ENCODE data around the gene MIGA2. TPM values are rescaled to one million over a fixed set of nuclear protein-coding genes. Genes with fewer than 3 reads are reported as not detected.

The MIGA2 gene
- total and polyA plus RNA-seq, 9 of the 15 experiments (the other 6 are each of a cell fraction or from before 2014, with no cell fraction given), result 0.15 to 54.1 (median 18.0) TPM

DNA sequence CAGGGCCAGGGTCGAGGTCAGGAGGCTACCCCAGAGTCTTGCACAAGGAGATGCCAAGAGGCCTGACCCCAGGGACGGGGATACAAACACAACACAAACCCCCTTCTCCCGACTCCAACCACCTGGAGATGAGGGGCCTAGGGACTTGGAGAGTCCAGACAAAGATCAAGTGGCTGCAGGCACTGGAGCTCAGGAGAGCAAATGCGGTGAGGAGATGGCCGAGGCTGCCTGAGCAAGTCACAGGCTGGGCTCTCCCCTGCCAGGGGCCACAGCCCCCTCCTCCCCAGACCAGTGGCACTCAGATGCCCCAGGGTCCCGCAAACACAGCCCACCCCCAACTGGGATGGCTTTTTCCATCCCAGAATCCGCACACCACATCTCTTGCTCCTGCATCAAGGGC, 24.1 kb upstream of the MIGA2 start:
- 74% methylated on average over 6 of the region's 7 CpGs for WGBS (ENCODE audit: insufficient coverage, low coverage, missing lambda C conversion rate)
- DNase-seq (ENCODE audit: extremely low read depth in 1 of 4, low spot score in 3 of 4), result no peak
- no peaks in the 10 kb centered on the region for H3K79me2 ChIP-seq (ENCODE audit: control insufficient read depth, insufficient read depth, low read length)
- H3K4me2 ChIP-seq (ENCODE audit: insufficient read depth, low read length), result no peak overlapping the region
- no peak overlapping the region for H2AFZ ChIP-seq (ENCODE audit: low read depth, low read length)
- peaks cover 82% of the 10 kb centered on the region; the same call in 2 of the 3 replicates for H3K36me3 ChIP-seq (ENCODE audit: control insufficient read depth, insufficient read depth, low read length)
- no peaks in the 10 kb centered on the region for H3K27me3 ChIP-seq (ENCODE audit: control insufficient read depth in 2 of 2, insufficient read depth in 2 of 2, low read length in 2 of 2)
- no peak overlapping the region for H3K4me3 ChIP-seq
- in situ Hi-C loops (cut with MboI), result no loop called here
- intact Hi-C loops (cut with micrococcal nuclease), result no loop called here
- H3K27ac ChIP-seq (ENCODE audit: extremely low read depth, low read depth, low read length), result no peak overlapping the region
- H3K9me3 ChIP-seq (replicated peaks; ENCODE audit: control insufficient read depth, insufficient read depth, low read depth, low read length), result no peaks in the 10 kb centered on the region
- peaks cover 0 to 40% of the 10 kb centered on the region in 2 experiments; a peak in 2 of 5 replicates for H3K4me1 ChIP-seq (replicated peaks in 1 of 2; ENCODE audit: control insufficient read depth in 2 of 2, insufficient read depth in 2 of 2, low read length in 2 of 2)
- ChIA-PET CTCF (ENCODE audit: low intra/inter-chr PET ratio) (no interaction called here), POLR2A (no interaction called here)
- H3K9ac ChIP-seq (ENCODE audit: insufficient read depth in 1 of 2, low read depth in 2 of 2, low read length in 2 of 2), result no peak overlapping the region
- 0 out of 2 replicates have a peak, but pooled peaks cover 6% of the 10 kb centered on the region for H4K20me1 ChIP-seq (replicated peaks; ENCODE audit: control insufficient read depth, insufficient read depth, low read length)
- no peaks in the 10 kb centered on the region for H3K9me1 ChIP-seq (ENCODE audit: control insufficient read depth, insufficient read depth, low read length)
- no peak for ATAC-seq
- BruUV-seq (replicated peaks), result no TSS peak
- FAIRE-seq, result no peak
- no peak for TF ChIP-seq ZNF785 (CRISPR knock-in tag; IDR thresholded peaks at IDR 0.05)
- no peak for TF ChIP-seq HMG20A (CRISPR knock-in tag; conservative IDR thresholded peaks at IDR 0.05)
- no peak for TF ChIP-seq RCOR1 (IDR thresholded peaks at IDR 0.05; ENCODE audit: borderline replicate concordance in 1 of 2, low read depth in 2 of 2, low read length in 2 of 2)
- TF ChIP-seq TEAD1 (CRISPR knock-in tag; IDR thresholded peaks at IDR 0.05), result no peak
- TF ChIP-seq, protein P1, sequence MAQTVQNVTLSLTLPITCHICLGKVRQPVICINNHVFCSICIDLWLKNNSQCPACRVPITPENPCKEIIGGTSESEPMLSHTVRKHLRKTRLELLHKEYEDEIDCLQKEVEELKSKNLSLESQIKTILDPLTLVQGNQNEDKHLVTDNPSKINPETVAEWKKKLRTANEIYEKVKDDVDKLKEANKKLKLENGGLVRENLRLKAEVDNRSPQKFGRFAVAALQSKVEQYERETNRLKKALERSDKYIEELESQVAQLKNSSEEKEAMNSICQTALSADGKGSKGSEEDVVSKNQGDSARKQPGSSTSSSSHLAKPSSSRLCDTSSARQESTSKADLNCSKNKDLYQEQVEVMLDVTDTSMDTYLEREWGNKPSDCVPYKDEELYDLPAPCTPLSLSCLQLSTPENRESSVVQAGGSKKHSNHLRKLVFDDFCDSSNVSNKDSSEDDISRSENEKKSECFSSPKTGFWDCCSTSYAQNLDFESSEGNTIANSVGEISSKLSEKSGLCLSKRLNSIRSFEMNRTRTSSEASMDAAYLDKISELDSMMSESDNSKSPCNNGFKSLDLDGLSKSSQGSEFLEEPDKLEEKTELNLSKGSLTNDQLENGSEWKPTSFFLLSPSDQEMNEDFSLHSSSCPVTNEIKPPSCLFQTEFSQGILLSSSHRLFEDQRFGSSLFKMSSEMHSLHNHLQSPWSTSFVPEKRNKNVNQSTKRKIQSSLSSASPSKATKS (CRISPR knock-in tag; IDR thresholded peaks at IDR 0.05), result no peak
- TF ChIP-seq, protein P2, sequence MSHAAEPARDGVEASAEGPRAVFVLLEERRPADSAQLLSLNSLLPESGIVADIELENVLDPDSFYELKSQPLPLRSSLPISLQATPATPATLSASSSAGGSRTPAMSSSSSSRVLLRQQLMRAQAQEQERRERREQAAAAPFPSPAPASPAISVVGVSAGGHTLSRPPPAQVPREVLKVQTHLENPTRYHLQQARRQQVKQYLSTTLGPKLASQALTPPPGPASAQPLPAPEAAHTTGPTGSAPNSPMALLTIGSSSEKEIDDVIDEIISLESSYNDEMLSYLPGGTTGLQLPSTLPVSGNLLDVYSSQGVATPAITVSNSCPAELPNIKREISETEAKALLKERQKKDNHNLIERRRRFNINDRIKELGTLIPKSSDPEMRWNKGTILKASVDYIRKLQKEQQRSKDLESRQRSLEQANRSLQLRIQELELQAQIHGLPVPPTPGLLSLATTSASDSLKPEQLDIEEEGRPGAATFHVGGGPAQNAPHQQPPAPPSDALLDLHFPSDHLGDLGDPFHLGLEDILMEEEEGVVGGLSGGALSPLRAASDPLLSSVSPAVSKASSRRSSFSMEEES (CRISPR knock-in tag; IDR thresholded peaks at IDR 0.05), result no peak
- no peak for TF ChIP-seq ESRRB (CRISPR knock-in tag; IDR thresholded peaks at IDR 0.05; ENCODE audit: borderline replicate concordance)
- no peak for TF ChIP-seq HEY1 (CRISPR knock-in tag; IDR thresholded peaks at IDR 0.05; ENCODE audit: borderline replicate concordance)
- TF ChIP-seq, protein P3, sequence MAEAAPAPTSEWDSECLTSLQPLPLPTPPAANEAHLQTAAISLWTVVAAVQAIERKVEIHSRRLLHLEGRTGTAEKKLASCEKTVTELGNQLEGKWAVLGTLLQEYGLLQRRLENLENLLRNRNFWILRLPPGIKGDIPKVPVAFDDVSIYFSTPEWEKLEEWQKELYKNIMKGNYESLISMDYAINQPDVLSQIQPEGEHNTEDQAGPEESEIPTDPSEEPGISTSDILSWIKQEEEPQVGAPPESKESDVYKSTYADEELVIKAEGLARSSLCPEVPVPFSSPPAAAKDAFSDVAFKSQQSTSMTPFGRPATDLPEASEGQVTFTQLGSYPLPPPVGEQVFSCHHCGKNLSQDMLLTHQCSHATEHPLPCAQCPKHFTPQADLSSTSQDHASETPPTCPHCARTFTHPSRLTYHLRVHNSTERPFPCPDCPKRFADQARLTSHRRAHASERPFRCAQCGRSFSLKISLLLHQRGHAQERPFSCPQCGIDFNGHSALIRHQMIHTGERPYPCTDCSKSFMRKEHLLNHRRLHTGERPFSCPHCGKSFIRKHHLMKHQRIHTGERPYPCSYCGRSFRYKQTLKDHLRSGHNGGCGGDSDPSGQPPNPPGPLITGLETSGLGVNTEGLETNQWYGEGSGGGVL (CRISPR knock-in tag; IDR thresholded peaks at IDR 0.05), result no peak
- TF ChIP-seq, protein P4, sequence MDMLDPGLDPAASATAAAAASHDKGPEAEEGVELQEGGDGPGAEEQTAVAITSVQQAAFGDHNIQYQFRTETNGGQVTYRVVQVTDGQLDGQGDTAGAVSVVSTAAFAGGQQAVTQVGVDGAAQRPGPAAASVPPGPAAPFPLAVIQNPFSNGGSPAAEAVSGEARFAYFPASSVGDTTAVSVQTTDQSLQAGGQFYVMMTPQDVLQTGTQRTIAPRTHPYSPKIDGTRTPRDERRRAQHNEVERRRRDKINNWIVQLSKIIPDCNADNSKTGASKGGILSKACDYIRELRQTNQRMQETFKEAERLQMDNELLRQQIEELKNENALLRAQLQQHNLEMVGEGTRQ (CRISPR knock-in tag; IDR thresholded peaks at IDR 0.05), result no peak
- no peak for TF ChIP-seq SMARCE1 (IDR thresholded peaks at IDR 0.05)
- TF ChIP-seq GABPB1 (CRISPR knock-in tag; IDR thresholded peaks at IDR 0.05), result no peak
- TF ChIP-seq MEF2D (tag; conservative IDR thresholded peaks at IDR 0.05; ENCODE audit: low read depth), result no peak
- no peak for TF ChIP-seq SRSF7 (optimal IDR thresholded peaks at IDR 0.05; ENCODE audit: low read depth, low read length)
- no peak for TF ChIP-seq ZKSCAN1 (IDR thresholded peaks at IDR 0.05; ENCODE audit: low read depth, low read length)
